HG03095 (cell line): ENCODE measurements around the gene ST6GALNAC6.
"Not testable (repeated sequence)": the region's sequence is repeated elsewhere in the genome, so short reads cannot be mapped to it uniquely, and the experiment has no call there.

Experiments
- ATAC-seq: cut with Tn5 transposase; IDR thresholded peaks from one replicate; pipeline ENCODE4 v1.9.1; 2021; ENCODE audit warnings: moderate library complexity; ENCODE audit not compliant: unreplicated experiment

ST6GALNAC6 gene

GRCh38 chr9:127875306-127875966 is 24.0 kb downstream of the ST6GALNAC6 start:
- ATAC-seq, result no peak

GRCh38 chr9:127874301-127875221 is 24.8 kb downstream of the ST6GALNAC6 start:
- ATAC-seq, result no peak

DNA sequence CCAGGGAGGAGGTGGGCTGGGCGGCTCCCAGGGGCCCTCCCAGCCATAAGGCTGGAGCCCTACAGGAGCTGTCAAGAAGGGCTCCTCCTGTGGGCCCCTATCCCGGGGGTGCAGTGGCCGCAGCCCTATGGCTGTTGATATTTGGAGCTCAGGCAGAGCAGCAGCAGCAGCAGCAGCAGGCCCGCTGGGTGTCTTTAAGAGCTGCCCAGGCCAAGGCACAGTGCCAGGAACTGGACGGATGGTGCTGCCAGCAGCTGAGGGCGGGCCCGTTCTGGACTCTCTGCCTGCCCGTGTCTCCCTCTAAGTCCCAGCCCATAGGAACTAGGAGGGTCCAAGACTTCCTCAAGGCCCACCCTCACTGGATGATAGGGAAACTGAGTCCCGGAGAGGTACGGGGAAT is 25.5 kb downstream of the ST6GALNAC6 start:
- no peak for ATAC-seq

DNA sequence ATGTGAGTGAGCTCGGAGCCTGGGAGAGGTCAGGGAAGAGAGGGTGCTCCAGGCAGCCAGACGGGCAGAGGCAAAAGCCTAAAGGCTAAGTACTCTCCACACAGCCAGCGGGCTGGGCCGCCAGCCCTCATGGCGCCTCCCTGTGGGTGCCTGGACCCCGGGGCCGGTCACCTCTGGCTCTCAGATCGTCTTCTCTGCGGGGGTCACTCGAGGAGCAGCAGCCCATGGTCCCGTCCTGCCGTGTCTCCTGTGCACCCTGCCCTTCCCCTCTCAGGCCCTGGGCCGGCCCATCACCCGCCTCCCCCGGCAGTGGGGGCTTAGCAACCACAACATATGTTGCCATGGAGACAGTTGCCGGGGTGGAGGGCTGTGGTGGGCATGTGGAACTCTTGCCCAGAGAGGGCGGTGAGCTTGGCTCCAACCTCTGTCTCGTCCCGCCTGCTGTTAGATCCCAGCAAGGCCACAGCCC is 26.1 kb downstream of the ST6GALNAC6 start:
- no peak for ATAC-seq

DNA sequence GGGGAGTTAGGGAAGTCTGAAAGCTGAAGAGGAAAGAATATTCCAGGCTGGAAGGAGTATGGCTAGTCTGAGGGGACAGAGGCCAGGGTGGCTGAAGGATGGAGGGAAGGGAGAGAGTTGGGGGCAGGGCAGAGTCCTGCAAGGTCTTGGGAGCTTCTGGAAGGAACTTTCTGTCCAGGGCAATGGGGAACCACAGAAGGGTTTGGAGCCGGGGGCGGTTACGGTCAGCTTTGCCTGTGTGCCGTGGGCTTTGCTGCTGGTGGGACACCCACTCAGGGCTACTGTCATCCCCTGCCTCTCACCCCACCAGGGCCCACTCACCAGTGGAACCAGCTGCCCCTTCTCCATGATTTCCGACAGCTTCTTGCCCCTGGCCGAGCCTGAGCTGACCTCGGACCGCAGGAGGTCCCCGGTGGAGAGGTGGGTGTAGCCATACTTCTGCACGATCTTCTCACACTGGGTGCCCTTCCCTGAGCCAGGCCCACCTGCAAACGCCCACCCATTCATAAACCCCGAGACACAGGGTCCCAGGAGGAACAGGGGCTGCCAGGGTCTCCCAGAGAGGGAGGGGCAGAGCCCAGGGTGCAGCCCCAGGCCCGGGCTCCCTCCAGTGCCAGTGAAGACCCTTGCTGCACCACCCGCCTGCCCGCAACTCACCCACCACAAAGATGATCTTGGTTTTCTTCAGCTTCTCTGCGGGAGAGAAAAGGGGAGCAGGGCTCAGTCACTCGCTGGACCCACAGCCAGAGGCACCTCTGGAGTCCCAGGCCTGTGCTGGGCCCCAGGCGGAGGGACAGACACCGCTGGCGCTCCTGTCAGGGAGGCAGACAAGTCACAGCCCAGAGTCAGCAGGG is 26.8 kb downstream of the ST6GALNAC6 start:
- no peak for ATAC-seq

DNA sequence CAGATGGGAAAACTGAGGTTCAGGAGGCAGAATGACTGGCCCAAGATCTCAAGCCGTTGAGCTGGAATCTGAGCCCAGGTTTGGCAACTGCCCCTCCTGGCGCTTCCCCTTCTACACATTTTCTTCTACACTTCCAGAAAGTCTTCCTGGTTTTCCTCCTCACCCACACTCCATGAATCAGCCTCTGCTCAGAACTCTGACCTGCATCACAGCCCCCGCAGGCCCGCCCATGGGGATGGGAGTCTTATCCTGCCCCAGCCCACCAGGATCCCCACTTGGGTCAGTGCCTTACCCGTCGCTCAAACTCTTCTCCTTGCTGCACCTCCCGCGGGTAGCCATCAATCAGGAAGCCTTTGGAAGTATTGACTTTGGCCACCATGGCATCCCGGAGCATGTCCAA is 27.9 kb downstream of the ST6GALNAC6 start:
- no peak for ATAC-seq

DNA sequence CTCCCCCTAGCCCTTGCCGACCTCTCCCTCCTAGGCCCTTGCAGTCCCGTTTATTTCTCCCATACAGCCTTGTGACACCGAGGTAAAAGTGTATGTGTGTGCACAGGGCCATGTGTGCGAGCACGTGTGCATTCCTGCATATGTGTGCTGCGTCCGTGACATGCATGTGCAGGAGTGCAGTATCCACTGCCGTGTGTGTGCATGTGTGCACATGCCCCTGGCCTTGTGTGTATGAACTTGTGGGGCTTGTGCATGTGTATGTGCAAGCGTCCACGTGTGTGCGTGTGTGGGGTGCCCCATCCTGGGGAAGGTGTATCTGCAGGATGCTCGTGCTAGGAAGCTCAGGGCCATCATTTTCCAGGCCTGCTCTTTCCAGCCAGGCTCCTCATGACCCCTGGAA is 28.5 kb downstream of the ST6GALNAC6 start:
- ATAC-seq, result no peak

DNA sequence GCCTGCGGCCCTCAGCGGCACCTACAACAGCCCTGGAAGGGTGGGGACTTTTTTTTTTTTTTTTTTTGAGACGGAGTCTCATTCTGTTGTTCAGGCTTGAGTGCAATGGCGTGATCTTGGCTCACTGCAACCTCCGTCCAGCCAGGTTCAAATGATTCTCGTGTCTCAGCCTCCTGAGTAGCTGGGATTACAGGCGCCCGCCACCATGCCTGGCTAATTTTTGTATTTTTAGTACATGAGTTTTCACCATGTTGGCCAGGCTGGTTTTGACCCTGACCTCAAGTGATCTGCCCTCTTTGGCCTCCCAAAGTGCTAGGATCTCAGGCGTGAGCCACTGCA is 29.3 kb downstream of the ST6GALNAC6 start:
- ATAC-seq, result not testable (repeated sequence)

GRCh38 chr9:127869310-127870152 is 29.9 kb downstream of the ST6GALNAC6 start:
- ATAC-seq, result no peak

- ATAC-seq, result no peak
These were observed 31.0 kb downstream of the ST6GALNAC6 start for GRCh38 chr9:127868278-127868902.

GRCh38 chr9:127867356-127868277 is 31.8 kb downstream of the ST6GALNAC6 start:
- ATAC-seq, result no peak

DNA sequence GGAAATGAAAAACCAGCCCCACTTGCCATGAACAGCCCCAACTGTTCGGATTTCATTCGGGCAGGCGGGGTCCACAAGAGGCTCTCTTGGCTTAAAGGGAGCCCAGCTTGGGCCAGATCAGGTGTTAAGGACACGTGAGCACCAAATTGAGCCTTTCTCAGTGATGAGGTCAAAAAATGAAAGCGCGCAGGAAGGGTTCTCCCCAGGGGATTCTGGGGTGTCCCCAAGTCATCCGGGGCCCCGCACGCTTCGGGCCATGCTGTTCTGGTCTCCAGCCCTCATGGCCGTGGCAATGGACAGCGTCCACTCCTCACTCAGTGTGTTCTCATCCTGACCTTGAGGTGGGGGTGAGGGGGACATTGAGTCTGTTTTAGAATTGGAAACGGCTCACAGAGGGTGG is 32.9 kb downstream of the ST6GALNAC6 start:
- ATAC-seq, result no peak

- ATAC-seq, result no peak
These were observed 33.5 kb downstream of the ST6GALNAC6 start for GRCh38 chr9:127865645-127866464.

- no peak for ATAC-seq
These were observed 36.2 kb downstream of the ST6GALNAC6 start for GRCh38 chr9:127863191-127863621.

DNA sequence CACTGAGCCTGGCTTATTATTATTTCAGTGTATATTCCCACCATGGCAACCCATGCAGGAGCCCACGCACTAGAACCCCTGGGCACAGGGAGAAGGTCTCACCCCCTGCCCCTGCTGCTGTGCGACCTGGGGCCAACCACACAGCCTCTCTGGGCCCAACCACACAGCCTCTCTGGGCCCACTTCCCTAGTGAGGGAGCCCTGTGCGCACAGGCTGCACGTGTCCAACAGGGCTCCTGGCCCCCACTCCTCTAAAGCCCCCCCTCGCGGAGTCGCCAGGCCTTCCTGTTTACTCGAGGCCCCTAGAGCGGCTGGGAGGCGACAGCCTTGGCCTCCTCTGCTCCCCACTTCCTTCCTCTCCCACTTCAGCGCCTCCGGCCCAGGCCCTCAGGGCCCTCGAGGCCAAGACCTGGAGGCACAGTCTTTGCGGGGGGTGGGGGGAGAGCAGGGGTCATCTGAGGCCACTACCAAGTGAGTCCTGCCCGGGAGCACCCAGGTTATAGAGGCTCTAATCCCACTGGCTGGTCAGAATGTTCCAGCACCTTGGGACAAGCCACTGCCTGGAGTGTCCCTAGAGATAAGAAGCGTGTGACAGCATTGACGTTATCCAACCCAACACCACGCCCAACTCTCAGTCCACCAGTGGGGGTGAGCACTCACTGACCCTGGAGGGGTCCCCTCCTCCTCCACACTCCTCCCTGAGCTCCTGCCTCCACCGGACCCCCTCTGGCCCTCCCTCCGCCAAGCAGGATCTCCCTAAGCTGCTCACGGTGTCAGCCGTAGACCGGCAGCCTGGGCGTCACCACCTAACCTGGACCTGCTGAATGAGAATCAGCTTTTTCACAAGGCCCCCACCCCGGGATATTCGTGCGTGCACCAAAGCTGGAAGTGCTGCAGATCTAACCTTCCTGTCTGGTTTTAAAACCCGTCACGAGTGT is 37.1 kb downstream of the ST6GALNAC6 start:
- ATAC-seq, result no peak

- no peak for ATAC-seq
These were observed 38.6 kb downstream of the ST6GALNAC6 start for GRCh38 chr9:127860779-127861178.

DNA sequence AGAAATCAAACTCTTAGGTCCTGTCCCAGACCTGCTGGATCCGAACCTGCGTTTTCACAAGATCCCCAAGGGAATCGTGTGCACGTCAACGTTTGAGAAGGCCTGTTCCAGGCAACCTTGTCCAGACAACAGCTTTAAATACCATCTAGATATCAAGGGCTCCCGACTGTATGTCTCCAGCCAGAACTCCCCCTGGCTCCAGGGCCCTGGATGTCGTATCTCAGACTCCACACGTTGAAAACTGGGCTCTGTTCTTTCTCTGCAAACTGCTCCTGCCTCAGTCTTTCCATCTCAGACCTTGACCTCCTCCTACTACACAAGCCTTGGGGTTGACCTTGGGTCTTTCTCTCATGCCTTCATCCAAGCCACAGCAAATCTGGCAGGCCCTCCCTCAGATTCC is 39.1 kb downstream of the ST6GALNAC6 start:
- ATAC-seq, result no peak
